HUES48 (cell line): ENCODE results near the gene KCNE2.

Experiments used
- H3K27ac ChIP-seq: one replicate; pipeline ENCODE4 v1.7.0; 2013; ENCODE audit warnings: low read depth, low read length, inconsistent platforms
- H3K27me3 ChIP-seq: 2 replicates; pipeline ENCODE4 v1.6.1; 2013; ENCODE audit warnings: mild to moderate bottlenecking, low read length; ENCODE audit not compliant: control insufficient read depth, insufficient read depth
- H3K36me3 ChIP-seq: 2 replicates; pipeline ENCODE4 v1.6.1; 2013; ENCODE audit warnings: low read length; ENCODE audit not compliant: control insufficient read depth, insufficient read depth
- H3K4me1 ChIP-seq: 2 replicates; pipeline ENCODE4 v1.6.1; 2013; ENCODE audit warnings: mild to moderate bottlenecking, low read length; ENCODE audit not compliant: control insufficient read depth, insufficient read depth
- H3K4me3 ChIP-seq: 2 replicates; pipeline ENCODE4 v1.5.1; 2013; ENCODE audit warnings: mild to moderate bottlenecking, low read depth, low read length
- H3K9ac ChIP-seq: 2 replicates; pipeline ENCODE4 v1.6.1; 2013; ENCODE audit warnings: mild to moderate bottlenecking, low read depth, low read length, moderate library complexity
- H3K9me3 ChIP-seq: 2 replicates; pipeline ENCODE4 v1.6.1; 2013; ENCODE audit warnings: low read length; ENCODE audit not compliant: control insufficient read depth, insufficient read depth

KCNE2 gene

GRCh38 chr21:34338226-34338625 is 25.6 kb upstream of the KCNE2 start:
- Histone ChIP-seq H3K36me3 (no peaks in the 10 kb centered on the region), H3K9me3 (no peaks in the 10 kb centered on the region), H3K27me3 (no peaks in the 10 kb centered on the region), H3K4me1 (no peaks in the 10 kb centered on the region), H3K4me3 (no peak overlapping the region), H3K9ac (no peak overlapping the region), H3K27ac (no peak overlapping the region)

GRCh38 chr21:34340061-34340460 is 23.7 kb upstream of the KCNE2 start:
- H3K4me1 ChIP-seq: no peaks in the 10 kb centered on the region

DNA sequence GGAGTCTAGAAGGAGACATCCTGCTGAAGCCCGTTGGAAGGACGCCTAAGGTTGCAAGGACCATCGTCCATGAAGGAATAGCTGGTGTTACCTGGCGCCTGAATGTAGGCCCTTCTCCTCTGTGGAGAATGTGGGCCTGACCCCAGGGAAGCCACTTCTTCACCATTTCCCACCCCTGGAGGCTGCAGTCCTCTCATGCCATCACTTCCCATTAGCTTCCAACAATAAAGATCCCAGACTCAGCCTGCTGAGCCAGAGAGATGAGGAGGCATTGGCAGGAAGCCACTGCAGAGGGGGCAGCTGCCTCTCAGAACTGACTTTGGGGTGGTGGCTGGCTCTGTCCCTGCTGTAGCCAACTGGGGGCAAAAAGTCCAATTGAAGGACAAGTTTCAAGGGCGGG is 21.3 kb upstream of the KCNE2 start:
- H3K36me3 ChIP-seq: no peaks in the 10 kb centered on the region
- H3K27me3 ChIP-seq: no peaks in the 10 kb centered on the region
- no peak overlapping the region for H3K27ac ChIP-seq
- no peaks in the 10 kb centered on the region for H3K4me1 ChIP-seq
- H3K9ac ChIP-seq: no peak overlapping the region
- H3K4me3 ChIP-seq: no peak overlapping the region
- no peaks in the 10 kb centered on the region for H3K9me3 ChIP-seq

More at GRCh38 chr21:34340061-34340460, 23.7 kb upstream of the KCNE2 start:
- Histone ChIP-seq H3K27me3 (no peaks in the 10 kb centered on the region), H3K27ac (no peak overlapping the region), H3K4me3 (no peak overlapping the region), H3K36me3 (no peaks in the 10 kb centered on the region), H3K9me3 (no peaks in the 10 kb centered on the region), H3K9ac (no peak overlapping the region)

GRCh38 chr21:34343347-34343746 is 20.5 kb upstream of the KCNE2 start:
- Histone ChIP-seq H3K9ac (no peak overlapping the region), H3K4me3 (no peak overlapping the region), H3K9me3 (no peaks in the 10 kb centered on the region), H3K27me3 (no peaks in the 10 kb centered on the region), H3K36me3 (no peaks in the 10 kb centered on the region), H3K4me1 (no peaks in the 10 kb centered on the region), H3K27ac (no peak overlapping the region)

DNA sequence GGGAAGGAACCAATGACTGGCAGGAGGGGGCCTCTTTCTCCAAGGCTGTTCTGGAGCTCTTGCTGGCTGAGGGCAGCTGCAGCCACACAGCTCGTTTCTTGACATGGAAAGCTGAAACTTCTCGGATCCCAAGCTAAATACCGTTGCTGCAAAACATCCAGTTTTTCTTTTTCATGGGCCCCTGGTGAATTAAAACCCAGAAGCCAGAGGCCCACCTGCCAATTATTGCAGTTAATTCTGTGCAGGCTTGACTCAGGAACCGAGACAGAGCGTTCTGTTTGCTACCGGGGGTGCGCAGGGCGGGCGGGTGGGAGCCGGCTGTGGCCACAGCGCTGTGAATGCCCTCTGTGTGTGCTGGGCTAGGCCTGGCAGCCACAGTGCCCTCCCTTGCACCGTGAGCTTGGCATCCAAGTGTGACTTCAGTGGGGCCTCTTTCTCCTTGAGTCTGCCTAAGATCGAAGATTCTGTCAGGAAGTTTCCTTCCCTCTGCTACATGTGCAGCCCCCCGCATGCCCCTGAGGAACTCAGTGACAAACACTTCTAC is 19.9 kb upstream of the KCNE2 start:
- Histone ChIP-seq H3K27ac (no peak overlapping the region), H3K4me1 (no peaks in the 10 kb centered on the region), H3K4me3 (no peak overlapping the region), H3K9ac (no peak overlapping the region), H3K9me3 (no peaks in the 10 kb centered on the region), H3K27me3 (no peaks in the 10 kb centered on the region), H3K36me3 (no peaks in the 10 kb centered on the region)

DNA sequence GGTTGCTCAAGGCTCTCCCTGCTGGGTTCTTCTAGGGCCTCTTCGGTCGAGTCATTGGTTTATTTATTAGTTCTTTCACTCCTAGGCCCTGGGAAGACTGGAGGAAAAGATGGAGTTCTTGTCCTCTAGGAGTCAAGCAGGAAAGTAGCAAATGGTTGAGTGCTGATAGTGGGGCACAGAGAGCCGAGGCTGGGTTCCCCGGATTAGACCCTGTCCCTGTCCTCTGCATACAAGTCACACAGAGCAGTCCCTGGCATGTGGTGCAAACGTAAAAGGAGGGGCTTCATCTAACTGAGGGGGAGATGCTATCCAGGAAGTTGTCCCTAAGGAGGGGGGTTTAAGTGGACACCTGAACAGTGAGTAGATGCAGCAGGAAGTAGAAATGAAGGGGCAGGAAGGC is 19.2 kb upstream of the KCNE2 start:
- H3K27ac ChIP-seq: no peak overlapping the region
- no peaks in the 10 kb centered on the region for H3K9me3 ChIP-seq
- H3K36me3 ChIP-seq: no peaks in the 10 kb centered on the region
- no peak overlapping the region for H3K4me3 ChIP-seq
- no peaks in the 10 kb centered on the region for H3K27me3 ChIP-seq
- no peaks in the 10 kb centered on the region for H3K4me1 ChIP-seq
- H3K9ac ChIP-seq: no peak overlapping the region

DNA sequence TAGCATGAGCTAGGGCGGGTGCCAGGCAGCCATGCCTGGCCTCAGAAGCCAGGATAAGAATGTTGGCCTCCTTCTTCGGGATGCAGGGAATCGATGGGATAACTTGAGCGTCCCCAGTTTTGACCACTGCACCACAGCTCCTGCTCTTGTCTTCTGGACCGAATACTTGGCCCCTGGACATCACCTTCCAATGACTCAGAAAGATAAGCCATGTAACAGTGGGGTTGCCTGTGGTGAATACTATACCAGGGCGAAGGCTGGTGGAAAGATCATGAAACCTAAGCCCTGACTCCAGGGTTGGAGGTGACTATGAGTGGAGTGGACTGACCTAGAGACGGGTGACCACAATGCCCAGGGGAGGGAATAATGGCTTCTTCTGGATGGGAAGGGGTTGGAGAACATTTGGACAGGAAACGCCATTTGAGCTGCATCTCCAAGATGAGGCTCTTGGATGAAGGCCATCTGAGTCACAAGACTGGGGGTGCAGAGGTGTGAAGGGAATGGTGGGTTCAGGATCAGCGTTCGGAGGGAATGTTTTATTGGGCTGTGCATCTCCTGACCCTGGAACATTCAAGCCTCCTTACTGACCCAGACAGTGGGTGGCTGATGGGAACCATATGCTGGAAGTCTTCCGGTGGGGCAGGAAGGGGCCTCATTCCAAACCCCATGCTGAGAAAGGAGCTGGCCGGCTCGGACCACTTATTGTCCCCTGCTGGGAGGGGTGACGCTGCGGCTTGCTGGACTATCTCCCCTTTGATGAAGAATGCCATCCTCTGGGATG is 18.5 kb upstream of the KCNE2 start:
- Histone ChIP-seq H3K9ac (no peak overlapping the region), H3K36me3 (no peaks in the 10 kb centered on the region), H3K9me3 (no peaks in the 10 kb centered on the region), H3K27ac (no peak overlapping the region), H3K4me1 (no peaks in the 10 kb centered on the region), H3K4me3 (no peak overlapping the region), H3K27me3 (no peaks in the 10 kb centered on the region)

- Histone ChIP-seq H3K36me3 (no peaks in the 10 kb centered on the region), H3K9ac (no peak overlapping the region), H3K4me3 (no peak overlapping the region), H3K27me3 (no peaks in the 10 kb centered on the region), H3K9me3 (no peaks in the 10 kb centered on the region), H3K4me1 (no peaks in the 10 kb centered on the region), H3K27ac (no peak overlapping the region)
These were observed 17.9 kb upstream of the KCNE2 start for GRCh38 chr21:34345892-34346291.

- H3K27me3 ChIP-seq: no peaks in the 10 kb centered on the region
- H3K9me3 ChIP-seq: no peaks in the 10 kb centered on the region
- H3K36me3 ChIP-seq: no peaks in the 10 kb centered on the region
- H3K4me1 ChIP-seq: no peaks in the 10 kb centered on the region
- no peak overlapping the region for H3K27ac ChIP-seq
- H3K4me3 ChIP-seq: no peak overlapping the region
- no peak overlapping the region for H3K9ac ChIP-seq
These were observed 14.8 kb upstream of the KCNE2 start for GRCh38 chr21:34348890-34349519.

- Histone ChIP-seq H3K27ac (no peak overlapping the region), H3K9ac (no peak overlapping the region), H3K9me3 (no peaks in the 10 kb centered on the region), H3K27me3 (no peaks in the 10 kb centered on the region), H3K4me1 (no peaks in the 10 kb centered on the region), H3K36me3 (no peaks in the 10 kb centered on the region), H3K4me3 (no peak overlapping the region)
These were observed 12.0 kb upstream of the KCNE2 start for GRCh38 chr21:34351786-34352241.

DNA sequence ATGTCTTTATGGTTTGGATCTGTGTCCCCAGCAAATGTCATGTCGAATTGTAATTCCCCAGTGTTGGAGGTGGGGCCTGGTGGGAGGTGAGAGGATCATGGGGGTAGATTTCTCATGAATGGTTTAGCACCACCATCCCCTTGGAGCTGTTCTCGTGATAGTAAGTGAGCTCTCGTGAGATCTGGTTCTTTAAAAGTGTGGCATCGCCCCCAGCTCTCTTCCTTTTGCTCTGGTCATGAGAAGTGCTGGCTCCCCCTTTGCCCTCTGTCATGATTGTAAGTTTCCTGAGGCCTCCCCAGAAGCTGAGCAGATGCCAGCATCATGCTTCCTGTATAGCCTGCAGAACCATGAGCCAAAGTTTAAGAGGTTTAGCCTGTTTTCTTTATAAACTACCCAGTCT is 11.2 kb upstream of the KCNE2 start:
- H3K4me1 ChIP-seq: no peaks in the 10 kb centered on the region
- H3K9me3 ChIP-seq: no peaks in the 10 kb centered on the region
- no peaks in the 10 kb centered on the region for H3K27me3 ChIP-seq
- no peak overlapping the region for H3K27ac ChIP-seq
- H3K36me3 ChIP-seq: no peaks in the 10 kb centered on the region
- no peak overlapping the region for H3K9ac ChIP-seq
- no peak overlapping the region for H3K4me3 ChIP-seq
